GM13976 (cell line): ENCODE results near the gene CHCHD4.

ENCODE experiments used
- DNase-seq: peaks from one replicate; pipeline ENCODE4 v3.0.0; 2012; ENCODE audit warnings: low spot score
- CTCF ChIP-seq: IDR thresholded peaks from 2 replicates; pipeline ENCODE4 v1.5.1; 2012; ENCODE audit warnings: borderline replicate concordance, mild to moderate bottlenecking; ENCODE audit not compliant: insufficient read depth; ENCODE audit errors: extremely low read depth, missing control alignments, control extremely low read depth
- in situ Hi-C: fragments of 300-500 bp; cut with MboI; formaldehyde crosslinking; loops from one replicate; pipeline ENCODE4 v1.12.0; 2022; ENCODE audit warnings: low sequenced_read_pairs, mixed read lengths, inconsistent platforms; ENCODE audit not compliant: unreplicated experiment

The CHCHD4 gene

GRCh38 chr3:14138109-14138877, 13.6 kb upstream of the CHCHD4 start:
- in situ Hi-C loops, result no loop called here
- no peak for DNase-seq
- no peak for TF ChIP-seq CTCF

- TF ChIP-seq CTCF, result no peak
- in situ Hi-C loops, result no loop called here
- DNase-seq, result no peak
These were observed 12.8 kb upstream of the CHCHD4 start for GRCh38 chr3:14137445-14137844.

- no peak for DNase-seq
- no peak for TF ChIP-seq CTCF
- in situ Hi-C loops, result no loop called here
These were observed 12.3 kb upstream of the CHCHD4 start for GRCh38 chr3:14137004-14137403.

GRCh38 chr3:14135581-14135980, 10.9 kb upstream of the CHCHD4 start:
- TF ChIP-seq CTCF, result no peak
- in situ Hi-C loops, result no loop called here
- no peak for DNase-seq

- no peak for TF ChIP-seq CTCF
- no peak for DNase-seq
- in situ Hi-C loops, result no loop called here
These were observed 9.6 kb upstream of the CHCHD4 start for GRCh38 chr3:14134291-14134690.

GRCh38 chr3:14133876-14134275, 9.2 kb upstream of the CHCHD4 start:
- no peak for DNase-seq
- in situ Hi-C loops, result no loop called here
- TF ChIP-seq CTCF, result no peak
